ENCODE results near the gene LAD1.

Gene LAD1

DNA sequence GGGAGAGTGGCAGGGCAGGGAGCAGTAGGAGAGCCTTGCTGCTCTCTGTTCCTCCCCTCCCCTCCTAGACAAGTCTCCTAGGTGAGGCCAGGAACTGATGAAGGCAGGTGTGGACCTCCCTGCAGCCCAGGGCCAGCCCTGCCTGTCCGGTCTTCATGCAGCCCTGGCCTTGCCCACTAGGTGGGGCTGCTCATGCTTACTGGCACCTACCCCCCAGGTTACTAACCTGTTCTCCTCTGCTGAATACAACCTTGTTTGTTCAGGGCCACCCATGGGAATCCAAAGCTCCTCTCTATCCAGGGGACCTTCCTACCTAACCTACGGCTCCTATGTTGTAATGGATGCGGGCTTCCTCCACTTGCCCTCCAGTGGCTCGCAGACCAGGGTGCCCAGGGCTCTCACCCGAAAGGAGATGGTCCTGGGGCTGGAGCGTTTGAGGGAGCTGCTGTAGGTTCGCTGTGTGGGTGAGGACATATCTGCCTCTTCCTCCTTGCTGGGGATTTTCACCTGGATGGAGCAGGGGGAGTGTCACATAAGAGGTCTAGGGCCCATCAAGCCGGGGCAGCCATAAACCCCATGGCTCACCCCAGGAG is 13.7 kb downstream of the LAD1 start:
- H3K4me1 ChIP-seq (ENCODE audit: insufficient read depth, low read length, poor library complexity, severe bottlenecking): no peaks in the 10 kb centered on the region
- H3F3A ChIP-seq (ENCODE audit: low read depth): no peaks in the 10 kb centered on the region
- no peak for TF ChIP-seq EZH2phosphoT487 (IDR thresholded peaks at IDR 0.05; ENCODE audit: borderline replicate concordance)
- TF ChIP-seq, protein P1, sequence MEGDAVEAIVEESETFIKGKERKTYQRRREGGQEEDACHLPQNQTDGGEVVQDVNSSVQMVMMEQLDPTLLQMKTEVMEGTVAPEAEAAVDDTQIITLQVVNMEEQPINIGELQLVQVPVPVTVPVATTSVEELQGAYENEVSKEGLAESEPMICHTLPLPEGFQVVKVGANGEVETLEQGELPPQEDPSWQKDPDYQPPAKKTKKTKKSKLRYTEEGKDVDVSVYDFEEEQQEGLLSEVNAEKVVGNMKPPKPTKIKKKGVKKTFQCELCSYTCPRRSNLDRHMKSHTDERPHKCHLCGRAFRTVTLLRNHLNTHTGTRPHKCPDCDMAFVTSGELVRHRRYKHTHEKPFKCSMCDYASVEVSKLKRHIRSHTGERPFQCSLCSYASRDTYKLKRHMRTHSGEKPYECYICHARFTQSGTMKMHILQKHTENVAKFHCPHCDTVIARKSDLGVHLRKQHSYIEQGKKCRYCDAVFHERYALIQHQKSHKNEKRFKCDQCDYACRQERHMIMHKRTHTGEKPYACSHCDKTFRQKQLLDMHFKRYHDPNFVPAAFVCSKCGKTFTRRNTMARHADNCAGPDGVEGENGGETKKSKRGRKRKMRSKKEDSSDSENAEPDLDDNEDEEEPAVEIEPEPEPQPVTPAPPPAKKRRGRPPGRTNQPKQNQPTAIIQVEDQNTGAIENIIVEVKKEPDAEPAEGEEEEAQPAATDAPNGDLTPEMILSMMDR (conservative IDR thresholded peaks at IDR 0.05; ENCODE audit: low read length): peak; percentile 84
- H3K9ac ChIP-seq (ENCODE audit: low read depth, low read length, poor library complexity, severe bottlenecking): no peak overlapping the region
- no peaks in the 10 kb centered on the region for H4K20me1 ChIP-seq (ENCODE audit: insufficient read depth, low read length, poor library complexity, severe bottlenecking)
- H3K4me3 ChIP-seq (ENCODE audit: low read length, poor library complexity, severe bottlenecking): no peak overlapping the region
- no peaks in the 10 kb centered on the region for H3K27me3 ChIP-seq (ENCODE audit: insufficient read depth, low read length, poor library complexity, severe bottlenecking)
- H3K9me2 ChIP-seq (replicated peaks; ENCODE audit: low read depth, low read length): no peaks in the 10 kb centered on the region
- H2AFZ ChIP-seq (ENCODE audit: low read length): no peak overlapping the region
- no peak overlapping the region for H3K4me2 ChIP-seq (ENCODE audit: low read depth, low read length, poor library complexity, severe bottlenecking)
- no peaks in the 10 kb centered on the region for H3K9me3 ChIP-seq (ENCODE audit: insufficient read depth, low read depth, low read length)
- H3K36me3 ChIP-seq (ENCODE audit: insufficient read depth, low read length): no peaks in the 10 kb centered on the region
- no peaks in the 10 kb centered on the region for H3K79me2 ChIP-seq (ENCODE audit: insufficient read depth, low read length)

DNA sequence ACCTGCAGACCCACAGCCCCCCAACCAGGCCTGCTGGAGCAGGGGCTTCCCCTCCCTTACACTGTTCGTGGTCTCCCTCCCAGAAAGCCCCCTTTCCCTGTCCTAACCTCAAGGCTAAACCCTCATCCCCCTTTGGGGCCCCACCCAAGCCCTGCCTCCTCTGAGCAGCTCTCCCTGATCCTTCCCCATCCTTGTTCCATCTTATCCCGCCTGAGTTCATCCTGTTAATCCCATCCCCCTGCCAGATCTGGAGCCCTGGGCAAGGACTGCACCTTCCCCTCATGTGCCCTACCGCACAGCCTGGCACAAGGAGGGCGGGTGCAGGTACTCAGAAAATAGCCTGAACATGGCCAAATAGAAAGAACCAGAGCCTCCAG is 14.7 kb downstream of the LAD1 start:
- Histone ChIP-seq H3F3A (ENCODE audit: low read depth) (no peaks in the 10 kb centered on the region), H4K20me1 (ENCODE audit: insufficient read depth, low read length, poor library complexity, severe bottlenecking) (no peaks in the 10 kb centered on the region), H3K9ac (ENCODE audit: low read depth, low read length, poor library complexity, severe bottlenecking) (no peak overlapping the region), H3K36me3 (ENCODE audit: insufficient read depth, low read length) (no peaks in the 10 kb centered on the region), H3K4me3 (ENCODE audit: low read length, poor library complexity, severe bottlenecking) (no peak overlapping the region), H3K4me1 (ENCODE audit: insufficient read depth, low read length, poor library complexity, severe bottlenecking) (no peaks in the 10 kb centered on the region), H3K9me3 (ENCODE audit: insufficient read depth, low read depth, low read length) (no peaks in the 10 kb centered on the region), H3K4me2 (ENCODE audit: low read depth, low read length, poor library complexity, severe bottlenecking) (no peak overlapping the region), H3K79me2 (ENCODE audit: insufficient read depth, low read length) (no peaks in the 10 kb centered on the region), H2AFZ (ENCODE audit: low read length) (no peak overlapping the region), H3K9me2 (replicated peaks; ENCODE audit: low read depth, low read length) (no peaks in the 10 kb centered on the region), H3K27me3 (ENCODE audit: insufficient read depth, low read length, poor library complexity, severe bottlenecking) (no peaks in the 10 kb centered on the region)
- TF ChIP-seq, protein P1 (conservative IDR thresholded peaks at IDR 0.05; ENCODE audit: low read length): no peak
- TF ChIP-seq EZH2phosphoT487 (IDR thresholded peaks at IDR 0.05; ENCODE audit: borderline replicate concordance): no peak

DNA sequence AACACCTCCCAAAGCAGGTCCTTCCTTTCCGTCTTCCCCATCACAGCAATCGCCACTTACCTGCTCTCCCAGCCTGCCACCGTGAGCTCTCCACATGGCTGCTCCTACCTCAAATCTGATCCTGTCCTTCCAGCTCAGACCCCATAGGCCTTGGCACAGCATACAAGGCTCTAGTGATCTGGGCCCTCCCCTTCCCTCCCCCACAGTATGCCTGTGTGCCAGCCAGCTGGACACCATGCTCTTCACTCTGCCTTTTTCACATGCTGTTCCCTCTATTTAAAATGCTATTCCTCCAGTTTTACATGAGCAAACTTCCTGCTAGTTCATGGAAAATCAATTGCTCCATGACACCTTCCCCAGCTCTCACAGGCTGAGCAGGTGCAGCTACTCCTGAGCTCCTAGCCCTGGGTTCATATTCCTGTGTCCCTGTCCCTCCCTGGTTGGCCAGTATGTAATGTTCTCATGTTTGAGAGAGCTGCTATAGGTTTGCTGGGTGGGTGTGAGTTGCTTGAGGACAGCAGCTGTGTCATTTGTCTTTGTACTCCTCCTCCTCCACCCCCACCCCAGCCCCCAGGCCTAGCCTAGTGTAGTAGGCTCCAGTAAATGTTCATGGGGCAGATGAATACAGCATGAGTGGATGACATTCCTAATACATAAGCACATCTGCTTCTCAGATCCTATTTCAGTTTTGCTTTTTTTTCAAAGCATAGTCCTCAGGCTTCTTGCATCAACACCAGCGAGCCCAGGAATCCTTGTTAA is 15.3 kb downstream of the LAD1 start:
- H3F3A ChIP-seq (ENCODE audit: low read depth): no peaks in the 10 kb centered on the region
- TF ChIP-seq, protein P1 (conservative IDR thresholded peaks at IDR 0.05; ENCODE audit: low read length): no peak
- TF ChIP-seq EZH2phosphoT487 (IDR thresholded peaks at IDR 0.05; ENCODE audit: borderline replicate concordance): no peak
- no peaks in the 10 kb centered on the region for H3K27me3 ChIP-seq (ENCODE audit: insufficient read depth, low read length, poor library complexity, severe bottlenecking)
- H4K20me1 ChIP-seq (ENCODE audit: insufficient read depth, low read length, poor library complexity, severe bottlenecking): no peaks in the 10 kb centered on the region
- no peaks in the 10 kb centered on the region for H3K9me2 ChIP-seq (replicated peaks; ENCODE audit: low read depth, low read length)
- H3K36me3 ChIP-seq (ENCODE audit: insufficient read depth, low read length): no peaks in the 10 kb centered on the region
- H3K4me3 ChIP-seq (ENCODE audit: low read length, poor library complexity, severe bottlenecking): no peak overlapping the region
- H3K4me1 ChIP-seq (ENCODE audit: insufficient read depth, low read length, poor library complexity, severe bottlenecking): no peaks in the 10 kb centered on the region
- no peak overlapping the region for H3K4me2 ChIP-seq (ENCODE audit: low read depth, low read length, poor library complexity, severe bottlenecking)
- H3K9ac ChIP-seq (ENCODE audit: low read depth, low read length, poor library complexity, severe bottlenecking): no peak overlapping the region
- no peaks in the 10 kb centered on the region for H3K9me3 ChIP-seq (ENCODE audit: insufficient read depth, low read depth, low read length)
- no peak overlapping the region for H2AFZ ChIP-seq (ENCODE audit: low read length)
- H3K79me2 ChIP-seq (ENCODE audit: insufficient read depth, low read length): no peaks in the 10 kb centered on the region
